Omental fat pad (tissue), 4 donors: ENCODE results near the gene ZC3H12A. TPM values are rescaled to one million over a fixed set of nuclear protein-coding genes. Genes with fewer than 3 reads are reported as not detected.
A peak's percentile ranks its signal among the peaks of the same experiment; 100 is the strongest.
"Not testable (repeated sequence)": the region's sequence is repeated elsewhere in the genome, so short reads cannot be mapped to it uniquely, and the experiment has no call there.

Experiments used
- ATAC-seq: fragments of 150-250 bp; one replicate; pipeline ENCODE4 v1.9.1; 2016; ENCODE audit warnings: mild to moderate bottlenecking, moderate library complexity; ENCODE audit not compliant: low FRiP score
- DNase-seq: peaks from one replicate; pipeline ENCODE4 v3.0.0-alpha.2; 2019; ENCODE audit warnings: low spot score
- total RNA-seq, 4 donors: library from RNA; depleted of rRNA; stranded (reverse); fragments of >200 nt; gene quantifications; one replicate each; pipeline ENCODE4 v1.1.0, GENCODE V29; 2016
- TF ChIP-seq, protein P1 (sequence below), 3 donors: fragments of 450-650 bp; IDR thresholded peaks; one replicate each; pipeline ENCODE4 v1.5.1; 2016 to 2017; ENCODE audit warnings: antibody characterized with exemption in 3 of 3, mild to moderate bottlenecking in 3 of 3, moderate library complexity in 2 of 3

Gene ZC3H12A
- total RNA-seq, 4 donors from 2014 or later: 9.9 to 137 (median 30.4) TPM

DNA sequence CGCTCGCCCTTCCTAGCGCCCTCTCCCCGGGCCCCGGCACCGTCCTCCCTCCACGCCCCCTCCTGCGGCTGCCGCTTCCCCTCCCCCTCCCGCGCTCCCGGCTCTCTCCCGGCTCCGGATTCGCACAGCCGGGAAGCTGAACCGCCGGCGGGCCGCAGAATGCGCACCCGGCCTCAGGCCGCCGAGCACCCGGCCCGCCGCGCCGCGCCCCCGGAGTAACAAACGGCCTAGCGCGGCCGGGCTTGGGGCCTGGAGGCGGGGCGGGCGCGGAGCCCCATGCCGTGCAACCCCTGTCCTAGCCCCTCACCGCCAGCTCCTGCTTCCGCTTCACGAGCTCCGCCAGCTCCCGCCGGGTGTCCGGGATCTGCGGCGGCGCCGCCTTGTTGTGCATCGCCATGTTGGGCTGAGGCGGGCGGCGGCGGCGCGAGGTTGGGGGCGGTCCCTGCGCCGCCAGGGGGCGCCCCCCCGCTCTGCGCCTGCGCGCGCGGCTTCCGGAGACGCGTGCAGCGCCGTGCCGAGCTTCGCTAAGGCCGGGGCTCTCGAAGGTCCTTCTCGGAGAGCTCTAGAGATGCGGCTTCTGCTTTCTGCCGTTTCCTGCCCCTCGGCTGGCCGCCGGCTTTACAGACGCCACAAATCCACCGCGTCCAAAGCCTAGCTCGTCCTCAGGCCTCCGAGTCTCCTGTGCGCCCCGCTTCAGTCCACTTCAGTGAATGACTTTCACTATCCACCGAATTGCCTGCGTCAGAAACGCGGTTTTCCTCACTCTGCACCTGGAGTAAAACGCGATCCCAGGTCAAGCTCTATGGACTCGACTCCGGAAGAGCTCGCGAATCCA, 40.2 kb downstream of the ZC3H12A start, which contains the start of gene MEAF6:
TSS of gene MEAF6 (minus strand) at position 417 of the 835 bp plus-strand sequence. CDS start at position 397, 20 bp downstream.
- peak; percentile 98 for ATAC-seq
- TF ChIP-seq, protein P1, sequence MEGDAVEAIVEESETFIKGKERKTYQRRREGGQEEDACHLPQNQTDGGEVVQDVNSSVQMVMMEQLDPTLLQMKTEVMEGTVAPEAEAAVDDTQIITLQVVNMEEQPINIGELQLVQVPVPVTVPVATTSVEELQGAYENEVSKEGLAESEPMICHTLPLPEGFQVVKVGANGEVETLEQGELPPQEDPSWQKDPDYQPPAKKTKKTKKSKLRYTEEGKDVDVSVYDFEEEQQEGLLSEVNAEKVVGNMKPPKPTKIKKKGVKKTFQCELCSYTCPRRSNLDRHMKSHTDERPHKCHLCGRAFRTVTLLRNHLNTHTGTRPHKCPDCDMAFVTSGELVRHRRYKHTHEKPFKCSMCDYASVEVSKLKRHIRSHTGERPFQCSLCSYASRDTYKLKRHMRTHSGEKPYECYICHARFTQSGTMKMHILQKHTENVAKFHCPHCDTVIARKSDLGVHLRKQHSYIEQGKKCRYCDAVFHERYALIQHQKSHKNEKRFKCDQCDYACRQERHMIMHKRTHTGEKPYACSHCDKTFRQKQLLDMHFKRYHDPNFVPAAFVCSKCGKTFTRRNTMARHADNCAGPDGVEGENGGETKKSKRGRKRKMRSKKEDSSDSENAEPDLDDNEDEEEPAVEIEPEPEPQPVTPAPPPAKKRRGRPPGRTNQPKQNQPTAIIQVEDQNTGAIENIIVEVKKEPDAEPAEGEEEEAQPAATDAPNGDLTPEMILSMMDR (IDR thresholded peaks at IDR 0.05): peak in 2 of 3 donors; percentile 55 to 82
- peak; percentile 32 for DNase-seq

DNA sequence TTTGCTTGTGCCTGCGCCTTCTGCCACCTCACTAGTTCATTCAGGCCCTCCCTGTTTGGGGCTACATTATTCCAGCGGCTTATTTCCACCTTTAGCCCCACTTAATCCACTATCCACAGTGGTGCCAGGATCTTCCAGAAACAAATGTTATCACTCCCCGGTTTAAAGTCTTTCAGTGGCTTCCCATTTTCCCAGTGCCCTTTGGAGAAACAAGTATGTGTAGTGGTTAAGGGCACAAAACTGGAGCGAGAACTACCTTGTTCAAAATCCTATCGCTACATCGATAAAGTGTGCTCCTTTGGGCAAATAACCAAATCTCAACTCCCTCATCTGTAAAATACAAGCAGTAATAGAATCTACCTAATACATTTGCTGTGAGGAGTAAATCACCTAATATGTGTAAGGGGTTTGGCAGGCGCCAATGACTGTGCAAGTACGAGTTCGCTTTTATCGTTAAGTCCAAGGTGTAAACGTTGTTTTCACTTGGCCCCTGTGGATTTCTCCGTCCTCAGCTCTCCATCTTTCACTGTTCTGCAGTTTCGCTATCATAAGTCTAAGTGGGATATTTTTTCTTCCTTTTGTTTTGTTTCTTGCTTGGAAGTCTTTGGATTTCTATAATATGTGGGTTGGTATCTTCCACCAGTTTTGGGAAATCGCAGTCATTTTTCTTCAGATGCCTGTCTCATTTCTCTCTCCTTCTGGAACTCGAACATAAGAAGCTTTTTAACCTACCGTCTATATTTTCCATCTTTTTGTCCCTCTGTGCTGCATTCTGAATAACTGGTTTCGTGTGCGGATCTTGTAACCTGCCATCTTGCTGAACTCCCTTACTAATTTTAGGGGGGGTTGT, 41.0 kb downstream of the ZC3H12A start:
- TF ChIP-seq, protein P1 (IDR thresholded peaks at IDR 0.05): no peak
- DNase-seq: no peak
- no peak for ATAC-seq

DNA sequence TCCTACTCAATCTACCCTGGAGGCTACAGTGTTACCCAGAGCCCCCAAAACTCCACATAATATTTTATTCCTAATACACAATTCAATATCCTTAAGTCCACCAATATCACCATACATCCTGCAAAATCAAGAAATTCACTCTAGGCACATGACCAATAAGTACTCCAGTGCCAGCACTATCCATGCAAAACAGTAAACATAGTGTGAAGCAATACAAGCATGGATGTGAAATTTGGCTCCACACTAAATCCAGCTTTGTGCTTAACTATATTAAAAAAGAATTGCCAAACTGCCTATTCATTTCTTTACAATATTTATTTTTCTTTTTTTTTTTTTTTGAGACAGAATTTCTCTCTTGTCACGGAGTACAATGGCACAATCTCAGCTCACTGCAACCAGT, 43.2 kb downstream of the ZC3H12A start:
- ATAC-seq: no peak
- TF ChIP-seq, protein P1 (IDR thresholded peaks at IDR 0.05): no peak
- no peak for DNase-seq

DNA sequence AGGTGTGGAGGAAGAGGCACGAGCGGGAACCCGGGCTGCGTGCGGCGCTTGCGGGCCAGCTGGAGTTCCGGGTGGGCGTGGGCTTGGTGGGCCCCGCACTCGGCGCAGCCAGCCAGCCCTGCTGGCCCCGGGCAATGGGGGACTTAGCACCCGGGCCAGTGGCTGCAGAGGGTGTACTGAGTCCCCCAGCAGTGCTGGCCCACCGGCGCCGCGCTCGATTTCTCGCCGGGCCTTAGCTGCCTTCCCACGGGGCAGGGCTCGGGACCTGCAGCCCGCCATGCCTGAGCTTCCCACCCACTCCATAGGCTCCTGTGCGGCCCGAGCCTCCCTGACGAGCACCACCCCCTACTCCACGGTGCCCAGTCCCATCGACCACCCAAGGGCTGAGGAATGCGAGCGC, 43.9 kb downstream of the ZC3H12A start:
- not testable (repeated sequence) for ATAC-seq, DNase-seq

DNA sequence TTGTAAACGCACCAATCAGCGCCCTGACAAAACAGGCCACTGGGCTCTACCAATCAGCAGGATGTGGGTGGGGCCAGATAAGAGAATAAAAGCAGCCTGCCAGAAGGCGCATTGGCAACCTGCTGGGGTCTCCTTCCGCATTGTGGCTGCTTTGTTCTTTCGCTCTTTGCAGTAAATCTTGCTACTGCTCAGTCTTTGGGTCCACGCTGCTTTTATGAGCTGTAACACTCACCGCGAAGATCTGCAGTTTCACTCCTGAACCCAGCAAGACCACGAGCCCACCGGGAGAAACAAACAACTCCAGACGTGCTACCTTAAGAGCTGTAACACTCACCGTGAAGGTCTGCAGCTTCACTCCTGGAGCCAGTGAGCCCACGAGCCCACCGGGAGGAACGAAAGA, 44.5 kb downstream of the ZC3H12A start:
- DNase-seq, ATAC-seq: not testable (repeated sequence)

DNA sequence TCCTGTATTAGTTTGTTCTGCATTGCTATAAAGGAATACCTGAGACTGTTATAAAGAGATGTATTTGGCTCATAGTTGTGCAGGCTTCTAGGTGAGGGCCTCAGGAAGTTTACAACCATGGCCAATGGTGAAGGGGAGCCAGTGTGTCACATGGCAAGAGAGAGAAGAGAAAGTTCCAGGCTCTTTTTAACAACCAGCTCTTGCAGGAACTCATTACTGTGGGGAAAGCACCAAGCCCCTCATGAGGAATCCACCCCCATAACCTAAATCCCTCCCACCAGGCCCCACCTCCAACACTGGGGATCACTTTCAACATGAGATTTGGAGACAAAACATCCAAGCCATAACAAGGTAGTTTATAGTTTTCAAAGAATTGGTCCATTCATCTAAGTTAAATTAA, 45.2 kb downstream of the ZC3H12A start:
- TF ChIP-seq, protein P1 (IDR thresholded peaks at IDR 0.05): no peak
- ATAC-seq: no peak
- DNase-seq: no peak

DNA sequence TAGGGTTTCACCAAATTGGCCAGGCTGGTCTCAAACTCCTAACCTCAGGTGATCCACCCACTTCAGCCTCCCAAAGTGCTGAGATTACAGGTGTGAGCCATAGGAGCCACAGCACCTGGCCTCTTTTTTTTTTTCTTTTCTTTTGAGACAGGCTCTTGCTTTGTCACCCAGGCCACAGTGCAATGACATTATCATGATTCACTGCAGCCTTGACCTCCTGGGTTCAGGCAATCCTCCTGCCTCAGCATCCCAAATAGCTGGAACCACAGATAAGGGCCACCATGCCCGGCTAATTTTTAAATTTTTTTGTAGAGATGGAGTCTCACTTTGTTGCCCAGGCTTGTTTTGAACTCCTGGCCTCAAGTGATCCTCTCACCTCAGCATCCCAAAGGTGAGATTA, 55.5 kb downstream of the ZC3H12A start:
- not testable (repeated sequence) for DNase-seq, ATAC-seq

DNA sequence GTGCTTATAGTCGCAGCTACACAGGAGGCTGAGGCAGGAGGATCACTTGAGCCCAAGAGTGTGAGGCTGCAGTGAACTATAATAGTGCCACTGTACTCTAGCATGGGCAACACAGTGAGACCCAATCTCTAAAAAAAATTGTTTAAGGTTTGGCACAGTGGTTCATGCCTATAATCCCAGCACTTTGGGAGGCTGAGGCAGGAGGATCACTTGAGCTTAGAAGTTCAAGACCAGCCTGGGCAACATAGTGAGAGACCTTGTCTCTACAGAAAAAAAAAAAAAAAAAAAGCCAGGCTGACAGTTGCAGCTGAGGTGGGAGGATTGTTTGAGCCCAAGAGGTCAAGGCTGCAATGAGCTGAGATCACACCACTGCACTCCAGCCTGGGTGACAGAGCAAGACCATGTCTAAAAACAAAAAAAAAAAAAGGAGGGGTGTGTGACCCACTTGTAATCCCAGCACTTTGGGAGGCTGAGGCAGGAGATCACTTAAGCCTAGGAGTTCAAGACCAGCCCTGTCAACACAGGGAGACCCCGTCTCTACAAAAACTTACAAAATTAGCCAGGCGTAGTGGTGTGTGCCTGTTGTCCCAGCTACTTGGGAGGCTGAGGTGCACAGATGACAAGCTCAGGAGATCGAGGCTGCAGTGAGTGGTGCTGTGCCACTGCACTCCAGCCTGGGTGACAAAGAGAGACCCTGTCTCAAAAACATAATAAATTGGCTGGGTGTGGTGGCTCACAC, 58.2 kb downstream of the ZC3H12A start:
- not testable (repeated sequence) for DNase-seq, ATAC-seq
